ENCODE data around the gene SSU72.
"Not testable (repeated sequence)": the region's sequence is repeated elsewhere in the genome, so short reads cannot be mapped to it uniquely, and the experiment has no call there.

SSU72 gene

DNA sequence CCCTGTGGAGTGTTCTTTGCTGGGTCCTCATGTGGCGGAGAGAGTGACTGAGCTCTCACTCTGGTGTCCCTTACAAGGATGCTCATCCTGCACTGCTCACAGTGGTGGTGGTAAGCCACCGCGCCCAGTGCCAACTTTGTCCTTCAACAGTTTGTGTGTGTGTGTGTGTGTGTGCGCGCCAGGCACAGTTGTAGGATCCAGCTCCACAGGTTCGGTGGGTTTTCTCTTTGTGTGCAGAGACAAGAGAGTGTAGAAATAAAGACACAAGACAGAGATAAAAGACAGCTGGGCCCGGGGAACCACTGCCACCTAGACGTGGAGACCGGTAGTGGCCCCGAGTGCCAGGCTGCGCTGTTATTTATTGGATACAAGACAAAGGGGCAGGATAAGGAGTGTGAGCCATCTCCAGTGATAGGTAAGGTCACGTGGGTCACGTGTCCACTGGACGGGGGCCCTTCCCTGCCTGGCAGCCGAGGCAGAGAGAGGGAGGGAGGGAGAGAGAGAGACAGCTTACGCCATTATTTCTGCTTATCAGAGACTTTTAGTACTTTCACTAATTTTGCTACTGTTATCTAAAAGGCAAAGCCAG is 69.8 kb downstream of the SSU72 start:
- DNase-seq (ENCODE audit: low read depth), result peak; percentile 48

DNA sequence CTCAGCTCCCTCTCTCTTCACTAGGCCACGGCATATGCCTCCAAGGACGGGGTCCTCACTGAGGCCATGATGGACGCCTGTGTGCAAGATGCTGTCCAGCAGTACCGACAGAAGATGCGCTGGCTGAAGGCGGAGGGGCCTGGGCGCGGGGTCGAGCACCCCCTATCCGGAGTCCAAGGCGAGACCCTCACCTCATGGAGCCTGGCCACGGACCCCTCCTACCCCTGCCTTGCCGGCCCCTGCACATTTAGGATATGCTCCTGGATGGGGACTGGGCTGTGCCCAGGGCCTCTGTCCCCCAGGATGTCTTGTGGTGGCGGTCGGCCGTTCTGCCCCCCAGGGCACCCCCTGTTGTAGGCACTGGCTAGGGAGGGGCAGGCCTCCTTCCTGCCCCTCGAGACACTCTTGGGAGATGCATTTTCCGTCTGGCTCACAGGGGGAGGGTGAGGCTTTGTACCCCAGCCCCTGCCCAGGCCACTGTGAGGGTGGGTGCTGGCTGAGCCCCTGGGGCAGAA is 79.1 kb downstream of the SSU72 start:
- DNase-seq (ENCODE audit: low read depth), result not testable (repeated sequence)

DNA sequence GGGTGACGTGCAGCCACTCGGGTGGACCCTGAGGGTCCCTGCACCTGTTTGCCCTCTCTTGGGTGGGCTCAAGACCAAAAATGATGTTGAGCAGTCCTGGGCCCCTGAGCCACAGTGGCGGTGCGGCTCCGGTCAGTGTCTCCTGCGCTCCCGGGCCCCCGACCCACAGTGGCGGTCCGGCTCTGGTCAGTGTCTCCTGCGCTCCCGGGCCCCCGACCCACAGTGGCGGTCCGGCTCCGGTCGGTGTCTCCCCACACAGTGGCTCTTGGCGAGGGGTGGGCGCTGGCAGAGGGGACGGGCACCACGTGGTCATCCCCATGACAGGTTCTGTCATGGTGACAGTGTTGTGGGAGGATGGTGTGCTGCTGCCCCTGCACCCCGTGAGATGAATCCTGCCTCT is 80.4 kb downstream of the SSU72 start:
- not testable (repeated sequence) for DNase-seq (ENCODE audit: low read depth)

All from stimulated activated CD8-positive, alpha-beta memory T cell treated with anti-CD3 and anti-CD28 coated beads, Interleukin-15, amount 100 ng/mL, for 1 hour (primary cell).